ENCODE results near the gene SYT12. TPM values are rescaled to one million over a fixed set of nuclear protein-coding genes. Genes with fewer than 3 reads are reported as not detected.

SYT12 gene
- total and polyA plus RNA-seq, 3 experiments from 2014 or later = not detected

DNA sequence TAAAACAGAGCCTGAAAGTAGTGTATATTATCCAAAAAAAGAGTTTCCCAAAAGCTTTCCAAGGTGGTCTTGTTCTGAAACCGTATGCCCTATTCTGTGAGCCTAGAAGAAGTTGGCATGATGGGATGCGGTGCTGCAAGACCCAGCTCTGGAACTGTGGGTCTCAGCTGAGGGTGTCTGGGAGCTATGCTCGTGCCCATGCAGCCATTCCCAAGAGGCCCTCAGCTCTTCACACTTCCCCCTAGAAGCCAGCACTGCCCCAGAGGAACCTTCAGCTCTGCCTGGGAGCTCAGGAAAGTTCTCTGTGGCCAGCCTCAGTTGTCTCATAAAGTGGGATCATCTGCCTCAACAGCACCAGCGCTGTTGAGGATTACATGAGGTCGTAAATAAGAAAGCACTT lies 6.4 kb upstream of the SYT12 start:
- Mint-ChIP-seq H3K9me3 (no peaks in the 10 kb centered on the region), H3K27ac (no peak overlapping the region), H3K4me3 (no peak overlapping the region), H3K36me3 (no peaks in the 10 kb centered on the region), H3K27me3 (peaks cover 17 to 18% of the 10 kb centered on the region in 2 donors), H3K4me1 (peaks cover 0 to 3% (median 1%) of the 10 kb centered on the region in 3 donors)
- CTCF ChIA-PET = no interaction called here
- Histone ChIP-seq H3K9me3 (ENCODE audit: low read length) (no peaks in the 10 kb centered on the region), H3K36me3 (ENCODE audit: insufficient read depth, low read length) (no peaks in the 10 kb centered on the region), H3K27ac (ENCODE audit: low read depth, low read length) (no peak overlapping the region), H3K27me3 (ENCODE audit: insufficient read depth, low read length, poor library complexity, severe bottlenecking) (no peaks in the 10 kb centered on the region), H3K4me3 (ENCODE audit: low read length) (no peak overlapping the region), H3K4me1 (ENCODE audit: insufficient read depth, low read length) (no peaks in the 10 kb centered on the region)
- POLR2A ChIA-PET = no interaction called here
- DNase-seq = no peak

GRCh38 chr11:67020949-67021348 lies 2.0 kb upstream of the SYT12 start:
- Histone ChIP-seq H3K27me3 (ENCODE audit: insufficient read depth, low read length, poor library complexity, severe bottlenecking) (peaks cover 18% of the 10 kb centered on the region), H3K4me1 (ENCODE audit: insufficient read depth, low read length) (peaks cover 31% of the 10 kb centered on the region), H3K27ac (ENCODE audit: low read depth, low read length) (no peak overlapping the region), H3K9me3 (ENCODE audit: low read length) (no peaks in the 10 kb centered on the region), H3K4me3 (ENCODE audit: low read length) (no peak overlapping the region), H3K36me3 (ENCODE audit: insufficient read depth, low read length) (no peaks in the 10 kb centered on the region)
- no peak for DNase-seq
- Mint-ChIP-seq H3K4me1 (peaks cover 27 to 37% (median 30%) of the 10 kb centered on the region in 3 donors), H3K27ac (no peak overlapping the region), H3K9me3 (no peaks in the 10 kb centered on the region), H3K36me3 (no peaks in the 10 kb centered on the region), H3K27me3 (peaks cover 35% of the 10 kb centered on the region in 2 donors), H3K4me3 (peak overlapping the region in 1 of 7 donors; percentile 44)
- POLR2A ChIA-PET = no interaction called here
- CTCF ChIA-PET = no interaction called here

DNA sequence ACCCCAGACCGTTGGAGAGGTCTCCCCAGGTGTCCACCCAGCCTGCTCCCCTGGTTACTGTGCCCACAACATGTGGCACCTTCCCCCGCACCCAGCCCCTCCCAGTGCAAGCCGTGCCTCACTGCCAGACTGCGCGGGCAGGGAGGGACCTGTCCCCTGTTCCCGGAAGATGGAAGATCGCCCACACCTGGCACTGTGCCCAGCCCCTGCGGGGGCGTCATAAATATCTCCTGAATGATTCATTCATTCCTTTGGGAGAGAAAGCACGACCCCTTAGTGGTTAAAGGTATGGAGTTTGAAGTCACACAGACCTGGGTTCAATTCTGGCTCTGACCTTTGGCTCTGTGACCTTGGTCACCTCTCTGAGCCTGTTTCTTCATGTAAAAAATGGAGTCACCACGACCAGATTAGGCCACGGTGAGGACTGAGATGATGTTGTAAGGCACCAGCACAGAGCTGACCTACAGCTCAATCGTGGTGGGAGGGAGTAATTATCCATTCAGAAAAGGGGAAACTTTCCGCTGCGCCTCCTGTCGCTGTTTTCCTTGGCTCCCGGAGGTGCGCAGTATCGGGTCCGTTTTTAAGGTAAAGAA lies 497 bp upstream of the SYT12 start:
- Histone ChIP-seq H3K27me3 (ENCODE audit: insufficient read depth, low read length, poor library complexity, severe bottlenecking) (peaks cover 18% of the 10 kb centered on the region), H3K36me3 (ENCODE audit: insufficient read depth, low read length) (no peaks in the 10 kb centered on the region), H3K4me3 (ENCODE audit: low read length) (no peak overlapping the region), H3K4me1 (ENCODE audit: insufficient read depth, low read length) (peaks cover 31% of the 10 kb centered on the region), H3K27ac (ENCODE audit: low read depth, low read length) (no peak overlapping the region), H3K9me3 (ENCODE audit: low read length) (no peaks in the 10 kb centered on the region)
- CTCF ChIA-PET = no interaction called here
- peaks cover 27 to 37% (median 30%) of the 10 kb centered on the region in 3 donors for H3K4me1 Mint-ChIP-seq
- no peaks in the 10 kb centered on the region for H3K36me3 Mint-ChIP-seq
- peak overlapping the region in 6 of 7 donors; percentile 69 to 82 (median 75) for H3K4me3 Mint-ChIP-seq
- DNase-seq = no peak
- H3K27ac Mint-ChIP-seq = peak overlapping the region in 2 of 8 donors; percentile 23 to 71
- H3K9me3 Mint-ChIP-seq = no peaks in the 10 kb centered on the region
- peaks cover 30 to 35% of the 10 kb centered on the region in 2 donors for H3K27me3 Mint-ChIP-seq
- POLR2A ChIA-PET = no interaction called here

GRCh38 chr11:67023957-67024353 lies 1.0 kb downstream of the SYT12 start:
- peaks cover 27 to 35% of the 10 kb centered on the region in 2 donors for H3K27me3 Mint-ChIP-seq
- CTCF ChIA-PET = no interaction called here
- Histone ChIP-seq H3K27me3 (ENCODE audit: insufficient read depth, low read length, poor library complexity, severe bottlenecking) (peaks cover 18% of the 10 kb centered on the region), H3K4me1 (ENCODE audit: insufficient read depth, low read length) (peaks cover 31% of the 10 kb centered on the region), H3K27ac (ENCODE audit: low read depth, low read length) (no peak overlapping the region), H3K9me3 (ENCODE audit: low read length) (no peaks in the 10 kb centered on the region), H3K4me3 (ENCODE audit: low read length) (peak overlapping the region; percentile 11), H3K36me3 (ENCODE audit: insufficient read depth, low read length) (no peaks in the 10 kb centered on the region)
- peak overlapping the region in 1 of 8 donors; percentile 48 for H3K27ac Mint-ChIP-seq
- no peak for DNase-seq
- H3K4me3 Mint-ChIP-seq = peak overlapping the region in 6 of 7 donors; percentile 68 to 91 (median 78)
- no peaks in the 10 kb centered on the region for H3K36me3 Mint-ChIP-seq
- H3K9me3 Mint-ChIP-seq = no peaks in the 10 kb centered on the region
- POLR2A ChIA-PET = no interaction called here
- H3K4me1 Mint-ChIP-seq = peaks cover 27 to 37% (median 30%) of the 10 kb centered on the region in 3 donors

DNA sequence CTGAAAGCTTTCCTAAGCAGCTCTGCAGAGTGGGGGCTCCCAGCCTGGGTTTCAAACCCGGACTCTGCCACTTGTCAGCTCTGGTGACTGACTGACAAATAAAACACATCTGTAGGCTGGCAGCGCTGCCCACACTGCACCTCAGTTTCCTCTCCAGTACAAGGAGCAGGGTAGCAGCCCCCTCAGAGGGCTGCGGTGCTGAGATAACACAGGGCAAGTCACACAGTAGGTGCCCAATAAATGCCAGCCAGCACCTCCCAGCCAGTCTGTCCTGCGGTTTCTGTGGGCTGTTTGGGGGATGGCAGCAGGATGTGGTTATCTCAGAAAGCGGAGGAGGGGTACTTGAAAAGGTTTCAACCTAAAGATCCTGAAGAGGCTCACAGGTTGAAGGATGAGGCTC lies 1.5 kb downstream of the SYT12 start:
- Mint-ChIP-seq H3K36me3 (no peaks in the 10 kb centered on the region), H3K27ac (peak overlapping the region in 3 of 8 donors; percentile 28 to 47 (median 43)), H3K4me3 (peak overlapping the region; percentile 47 to 81 (median 77)), H3K27me3 (peaks cover 29 to 35% of the 10 kb centered on the region in 2 donors), H3K9me3 (no peaks in the 10 kb centered on the region), H3K4me1 (peaks cover 27 to 37% (median 30%) of the 10 kb centered on the region in 3 donors)
- peak overlapping the region; percentile 11 for H3K4me3 ChIP-seq (ENCODE audit: low read length)
- peaks cover 18% of the 10 kb centered on the region for H3K27me3 ChIP-seq (ENCODE audit: insufficient read depth, low read length, poor library complexity, severe bottlenecking)
- POLR2A ChIA-PET = no interaction called here
- H3K36me3 ChIP-seq (ENCODE audit: insufficient read depth, low read length) = no peaks in the 10 kb centered on the region
- CTCF ChIA-PET = no interaction called here
- no peaks in the 10 kb centered on the region for H3K9me3 ChIP-seq (ENCODE audit: low read length)
- DNase-seq = peak in 4 of 5 donors; percentile 45 to 64 (median 60)
- peaks cover 31% of the 10 kb centered on the region for H3K4me1 ChIP-seq (ENCODE audit: insufficient read depth, low read length)
- no peak overlapping the region for H3K27ac ChIP-seq (ENCODE audit: low read depth, low read length)

- H3K4me3 Mint-ChIP-seq = peak overlapping the region in 5 of 7 donors; percentile 32 to 77 (median 58)
- peaks cover 18% of the 10 kb centered on the region for H3K27me3 ChIP-seq (ENCODE audit: insufficient read depth, low read length, poor library complexity, severe bottlenecking)
- H3K4me1 Mint-ChIP-seq = peaks cover 27 to 37% (median 30%) of the 10 kb centered on the region in 3 donors
- peak overlapping the region in 2 of 8 donors; percentile 4 to 71 for H3K27ac Mint-ChIP-seq
- no peaks in the 10 kb centered on the region for H3K9me3 ChIP-seq (ENCODE audit: low read length)
- CTCF ChIA-PET = no interaction called here
- no peak overlapping the region for H3K27ac ChIP-seq (ENCODE audit: low read depth, low read length)
- POLR2A ChIA-PET = no interaction called here
- H3K36me3 Mint-ChIP-seq = no peaks in the 10 kb centered on the region
- H3K27me3 Mint-ChIP-seq = peaks cover 29 to 35% of the 10 kb centered on the region in 2 donors
- H3K4me1 ChIP-seq (ENCODE audit: insufficient read depth, low read length) = peaks cover 31% of the 10 kb centered on the region
- H3K4me3 ChIP-seq (ENCODE audit: low read length) = peak overlapping the region; percentile 11
- no peaks in the 10 kb centered on the region for H3K9me3 Mint-ChIP-seq
- no peaks in the 10 kb centered on the region for H3K36me3 ChIP-seq (ENCODE audit: insufficient read depth, low read length)
- DNase-seq = no peak
These were observed 2.0 kb downstream of the SYT12 start for GRCh38 chr11:67024966-67025365.

- ChIA-PET POLR2A (no interaction called here), CTCF (no interaction called here)
- Mint-ChIP-seq H3K9me3 (no peaks in the 10 kb centered on the region), H3K27me3 (peaks cover 25 to 35% of the 10 kb centered on the region in 2 donors), H3K4me3 (no peak overlapping the region), H3K27ac (no peak overlapping the region), H3K36me3 (no peaks in the 10 kb centered on the region), H3K4me1 (peaks cover 27 to 37% (median 30%) of the 10 kb centered on the region in 3 donors)
- Histone ChIP-seq H3K27ac (ENCODE audit: low read depth, low read length) (no peak overlapping the region), H3K36me3 (ENCODE audit: insufficient read depth, low read length) (no peaks in the 10 kb centered on the region), H3K4me3 (ENCODE audit: low read length) (no peak overlapping the region), H3K4me1 (ENCODE audit: insufficient read depth, low read length) (peaks cover 31% of the 10 kb centered on the region), H3K27me3 (ENCODE audit: insufficient read depth, low read length, poor library complexity, severe bottlenecking) (peaks cover 18% of the 10 kb centered on the region), H3K9me3 (ENCODE audit: low read length) (no peaks in the 10 kb centered on the region)
- DNase-seq = no peak
These were observed 2.8 kb downstream of the SYT12 start for GRCh38 chr11:67025750-67026149.

DNA sequence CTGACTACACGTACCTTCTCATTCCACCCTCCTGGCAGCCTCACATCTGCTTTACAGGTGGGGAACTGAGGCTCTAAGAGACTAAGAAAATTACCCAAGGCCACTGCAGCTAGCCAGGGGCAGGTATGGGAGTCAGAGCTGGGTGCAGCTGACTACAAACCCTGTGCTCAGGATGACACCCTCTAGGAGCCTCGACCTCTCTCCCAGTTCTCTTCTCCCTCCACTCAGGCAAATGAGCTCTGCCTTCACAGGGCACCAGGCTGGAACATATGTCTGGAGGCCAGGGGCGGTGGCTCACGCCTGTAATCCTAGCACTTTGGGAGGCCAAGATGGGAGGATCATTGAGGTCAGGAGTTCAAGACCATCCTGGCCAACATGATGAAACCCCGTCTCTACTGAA lies 4.0 kb downstream of the SYT12 start:
- no peak overlapping the region for H3K4me3 ChIP-seq (ENCODE audit: low read length)
- peaks cover 17% of the 10 kb centered on the region for H3K27me3 ChIP-seq (ENCODE audit: insufficient read depth, low read length, poor library complexity, severe bottlenecking)
- no peaks in the 10 kb centered on the region for H3K36me3 ChIP-seq (ENCODE audit: insufficient read depth, low read length)
- peaks cover 31% of the 10 kb centered on the region for H3K4me1 ChIP-seq (ENCODE audit: insufficient read depth, low read length)
- ChIA-PET CTCF (interaction anchor here (0.7 to 0.9 kb wide), 2 partner anchors 51 to 351 kb away, joined by 3 read pairs; no protein-coding TSS in a partner anchor), POLR2A (no interaction called here)
- no peaks in the 10 kb centered on the region for H3K9me3 Mint-ChIP-seq
- H3K27me3 Mint-ChIP-seq = peaks cover 18 to 34% of the 10 kb centered on the region in 2 donors
- H3K27ac Mint-ChIP-seq = no peak overlapping the region
- H3K36me3 Mint-ChIP-seq = no peaks in the 10 kb centered on the region
- no peak for DNase-seq
- H3K9me3 ChIP-seq (ENCODE audit: low read length) = no peaks in the 10 kb centered on the region
- peaks cover 26 to 33% (median 30%) of the 10 kb centered on the region in 3 donors for H3K4me1 Mint-ChIP-seq
- H3K27ac ChIP-seq (ENCODE audit: low read depth, low read length) = no peak overlapping the region
- H3K4me3 Mint-ChIP-seq = peak overlapping the region in 1 of 7 donors; percentile 13

All from CD8-positive, alpha-beta memory T cell (primary cell).